ENCODE measurements around the gene FBXO5. TPM values are rescaled to one million over a fixed set of nuclear protein-coding genes. Genes with fewer than 3 reads are reported as not detected.

Gene FBXO5
- total and polyA plus RNA-seq, 2 experiments from 2014 or later = 11.2 to 15.5 TPM

- WGBS, 2 experiments (ENCODE audit: low coverage in 1 of 2, low lambda C conversion rate in 2 of 2, missing lambda C conversion rate in 2 of 2) = 35 to 42% methylated on average over 3 of the region's 3 CpGs
- no peaks in the 10 kb centered on the region for H3K9me2 ChIP-seq (ENCODE audit: insufficient read depth)
- no peaks in the 10 kb centered on the region for H3K36me3 ChIP-seq (ENCODE audit: low read depth)
- H4K20me1 ChIP-seq (ENCODE audit: insufficient read depth) = no peaks in the 10 kb centered on the region
- H3K4me3 ChIP-seq = no peak overlapping the region
- peaks cover 9% of the 10 kb centered on the region; the same call in 1 of the 2 replicates for H3K27me3 ChIP-seq (replicated peaks; ENCODE audit: insufficient read depth)
- no peak for DNase-seq
- no peaks in the 10 kb centered on the region for H3K79me2 ChIP-seq (ENCODE audit: insufficient read depth)
- in situ Hi-C loops (cut with MboI) = no loop called here
- TF ChIP-seq EZH2 (IDR thresholded peaks at IDR 0.05; ENCODE audit: insufficient read depth, poor library complexity, severe bottlenecking) (no peak), EZH2phosphoT487 (IDR thresholded peaks at IDR 0.05; ENCODE audit: insufficient read depth, low read depth) (no peak)
- no peak overlapping the region for H2AFZ ChIP-seq
- H3K9me3 ChIP-seq (ENCODE audit: low read depth) = no peaks in the 10 kb centered on the region
- H3K4me2 ChIP-seq (ENCODE audit: unreplicated experiment) = no peak overlapping the region
- H3K9ac ChIP-seq = no peak overlapping the region
- no peaks in the 10 kb centered on the region for H3K4me1 ChIP-seq (ENCODE audit: insufficient read depth)
- H3F3A ChIP-seq (ENCODE audit: insufficient read depth) = no peaks in the 10 kb centered on the region
- H3K27ac ChIP-seq = no peak overlapping the region
These were observed 50.0 kb downstream of the FBXO5 start for GRCh38 chr6:152932865-152933264.

- no peaks in the 10 kb centered on the region for H3K9me3 ChIP-seq (ENCODE audit: low read depth)
- TF ChIP-seq EZH2phosphoT487 (IDR thresholded peaks at IDR 0.05; ENCODE audit: insufficient read depth, low read depth) (no peak), EZH2 (IDR thresholded peaks at IDR 0.05; ENCODE audit: insufficient read depth, poor library complexity, severe bottlenecking) (no peak)
These were observed 60.1 kb downstream of the FBXO5 start for GRCh38 chr6:152922706-152923105.

More at GRCh38 chr6:152922706-152923105, 60.1 kb downstream of the FBXO5 start:
- H3F3A ChIP-seq (ENCODE audit: insufficient read depth) = no peaks in the 10 kb centered on the region
- no peaks in the 10 kb centered on the region for H3K27me3 ChIP-seq (replicated peaks; ENCODE audit: insufficient read depth)
- no peaks in the 10 kb centered on the region for H3K79me2 ChIP-seq (ENCODE audit: insufficient read depth)
- no peak overlapping the region for H2AFZ ChIP-seq
- H3K4me1 ChIP-seq (ENCODE audit: insufficient read depth) = no peaks in the 10 kb centered on the region
- WGBS, 2 experiments (ENCODE audit: low coverage in 1 of 2, low lambda C conversion rate in 2 of 2, missing lambda C conversion rate in 2 of 2) = 23 to 26% methylated on average over 2 of the region's 2 CpGs
- no peaks in the 10 kb centered on the region for H3K36me3 ChIP-seq (ENCODE audit: low read depth)
- no peaks in the 10 kb centered on the region for H3K9me2 ChIP-seq (ENCODE audit: insufficient read depth)
- H3K4me3 ChIP-seq = no peak overlapping the region
- H3K9ac ChIP-seq = no peak overlapping the region
- in situ Hi-C loops (cut with MboI) = no loop called here
- no peak overlapping the region for H3K27ac ChIP-seq
- no peak for DNase-seq
- no peaks in the 10 kb centered on the region for H4K20me1 ChIP-seq (ENCODE audit: insufficient read depth)
- no peak overlapping the region for H3K4me2 ChIP-seq (ENCODE audit: unreplicated experiment)

Small RNAs within 50 kb of the gene (small RNA-seq; reads per million reads assigned to genes)
- not detected for gene AL080276.1 (ENCODE audit: low read depth, low replicate concordance)

Other genes starting within 250 kb of the FBXO5 start
- 0.32 TPM in 1 of 2 replicates, not detected in the other for gene VIP, start 232.2 kb downstream of the FBXO5 start, total RNA-seq (2014; rRNA removed; shearing (Covaris generic))
- 0.20 TPM in 1 of 2 replicates, not detected in the other for gene VIP, start 232.2 kb downstream of the FBXO5 start, polyA plus RNA-seq (2016; fragmentation: Nextera tagmentation; extraction: Ambion mirVana)
- gene MTRF1L, start 19.7 kb upstream of the FBXO5 start, total RNA-seq (2014; rRNA removed; shearing (Covaris generic)) = 16.3 and 22.1 TPM in 2 replicates
- 21.9 and 22.7 TPM in 2 replicates for gene MTRF1L, start 19.7 kb upstream of the FBXO5 start, polyA plus RNA-seq (2016; fragmentation: Nextera tagmentation; extraction: Ambion mirVana)
- gene RGS17, start 148.2 kb upstream of the FBXO5 start, total RNA-seq (2014; rRNA removed; shearing (Covaris generic)) = 0.25 and 1.1 TPM in 2 replicates
- gene RGS17, start 148.2 kb upstream of the FBXO5 start, polyA plus RNA-seq (2016; fragmentation: Nextera tagmentation; extraction: Ambion mirVana) = 0.36 and 0.75 TPM in 2 replicates

All from GM23248 (cell line).